ENCODE data around the gene PID1.

The PID1 gene

DNA sequence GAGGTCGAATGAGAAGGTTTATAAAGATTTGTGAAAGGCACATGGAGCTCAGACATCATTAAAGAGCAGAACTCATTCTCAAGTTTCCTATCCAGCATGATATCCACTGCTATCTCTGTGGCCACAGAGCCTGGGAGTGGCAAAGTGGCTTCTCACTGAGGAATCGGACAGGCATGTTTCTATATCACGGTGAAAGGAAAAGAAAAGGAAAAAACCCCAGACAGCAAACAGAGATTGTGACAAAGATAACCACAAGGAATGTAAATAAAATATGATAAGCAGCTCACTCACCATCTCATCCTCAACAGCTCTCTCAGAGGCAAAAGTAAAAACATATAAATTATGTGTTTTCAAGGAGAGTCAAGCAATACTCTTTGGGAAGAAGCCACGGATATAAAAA, 2.5 kb downstream of the PID1 start:
- in situ Hi-C loops (cut with HindIII; ENCODE audit: low pct_ligation_motif_present, low pct_unique_long_range_greater_than_20kb, low sequenced_read_pairs), result no loop called here
- no peak for DNase-seq

DNA sequence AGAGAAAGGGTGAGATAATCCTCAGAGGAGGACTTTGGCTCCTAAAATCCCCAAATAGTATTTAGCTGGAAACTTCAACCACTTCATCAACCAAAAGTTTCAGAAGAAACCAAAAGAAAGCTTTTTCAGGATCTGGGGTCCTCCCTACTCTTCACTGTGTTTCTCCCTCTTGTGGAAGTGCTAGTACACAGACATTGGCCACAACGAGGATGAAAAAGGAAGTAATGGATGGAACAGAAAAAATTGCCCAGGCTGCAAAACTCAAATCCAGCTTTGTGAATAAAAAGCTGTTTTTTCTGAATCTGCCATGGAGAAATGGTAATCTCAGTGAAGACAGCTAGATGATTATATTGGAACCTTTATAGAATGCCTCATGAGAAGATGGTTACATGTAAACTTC, 4.0 kb downstream of the PID1 start:
- in situ Hi-C loops (cut with HindIII; ENCODE audit: low pct_ligation_motif_present, low pct_unique_long_range_greater_than_20kb, low sequenced_read_pairs), result no loop called here
- DNase-seq, result no peak

DNA sequence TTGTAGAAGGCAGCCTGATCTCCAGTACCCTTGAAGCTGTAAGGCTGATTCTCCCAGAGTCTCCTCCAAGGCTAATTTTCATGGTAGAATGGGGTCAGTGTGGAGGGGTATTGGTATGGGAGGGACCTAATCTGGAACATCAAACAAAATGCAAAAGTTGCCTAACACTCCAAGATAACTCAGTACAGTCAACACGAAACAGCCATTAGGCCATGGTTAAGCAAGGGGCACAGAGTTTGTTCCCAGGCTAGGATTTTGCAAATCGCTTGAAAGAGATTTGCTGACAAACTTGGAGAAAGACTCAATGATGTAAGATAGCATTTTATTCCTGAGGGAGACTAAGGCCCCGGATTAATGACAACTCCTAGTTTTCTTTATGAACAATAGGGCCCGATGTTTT, 5.4 kb downstream of the PID1 start:
- no peak for DNase-seq
- in situ Hi-C loops (cut with HindIII; ENCODE audit: low pct_ligation_motif_present, low pct_unique_long_range_greater_than_20kb, low sequenced_read_pairs), result no loop called here

DNA sequence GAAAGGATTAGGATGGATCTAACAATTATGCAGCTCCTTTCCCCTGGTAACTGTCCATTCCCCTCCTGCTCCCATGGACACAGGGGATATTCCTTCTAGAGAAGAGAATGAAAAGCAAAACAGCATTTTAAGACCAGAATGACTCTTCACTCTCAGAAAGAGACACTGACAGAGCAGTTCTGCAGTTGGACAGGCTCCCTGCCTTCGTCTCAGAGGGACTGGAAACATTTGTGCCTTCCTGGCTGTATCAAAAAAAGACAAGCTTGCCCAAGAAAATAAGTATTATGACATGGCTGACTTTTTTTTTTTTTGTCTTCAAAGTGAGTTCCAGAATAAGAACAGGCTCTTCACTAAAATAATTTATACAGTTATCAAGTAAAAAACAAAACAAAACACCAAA, 9.5 kb downstream of the PID1 start:
- in situ Hi-C loops (cut with HindIII; ENCODE audit: low pct_ligation_motif_present, low pct_unique_long_range_greater_than_20kb, low sequenced_read_pairs), result no loop called here
- no peak for DNase-seq

DNA sequence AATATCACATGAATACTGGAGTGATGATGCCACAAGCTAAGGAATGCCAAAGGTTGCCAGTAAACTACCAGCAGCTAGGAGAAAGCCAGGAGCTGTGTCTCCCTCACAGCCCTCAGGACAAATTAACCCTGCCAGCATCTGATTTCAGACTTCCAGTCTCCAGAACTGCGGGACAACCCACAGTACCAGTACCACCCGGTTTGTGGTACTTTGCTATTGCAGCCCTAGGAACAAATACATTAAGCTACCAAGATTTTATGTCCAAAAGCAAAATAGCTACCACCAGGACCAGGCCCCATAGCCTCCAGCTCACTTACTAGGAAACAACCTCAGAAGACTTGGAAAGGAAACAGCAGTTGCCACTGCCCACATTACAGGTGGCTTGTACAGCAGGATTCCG, 10.0 kb downstream of the PID1 start:
- in situ Hi-C loops (cut with HindIII; ENCODE audit: low pct_ligation_motif_present, low pct_unique_long_range_greater_than_20kb, low sequenced_read_pairs), result no loop called here
- DNase-seq, result no peak

DNA sequence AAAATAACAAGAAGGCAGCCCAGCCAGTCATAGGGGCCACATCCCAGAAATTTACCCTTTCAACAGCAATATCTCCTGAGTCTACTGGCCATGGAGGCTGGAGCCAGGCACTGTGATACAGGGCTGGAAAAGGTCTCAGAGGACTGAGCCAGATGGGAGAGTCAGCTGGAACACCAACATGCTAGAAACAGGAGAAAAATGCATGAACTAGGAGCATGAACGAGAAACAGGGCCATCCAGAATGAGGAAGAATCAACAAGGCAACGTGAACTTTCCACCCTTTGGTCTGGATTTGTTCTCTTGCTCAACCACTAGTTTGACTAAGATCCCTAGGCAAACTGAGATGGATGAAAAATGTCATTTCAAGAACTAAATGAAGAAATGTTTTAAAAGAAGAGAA, 13.1 kb downstream of the PID1 start:
- DNase-seq, result no peak
- in situ Hi-C loops (cut with HindIII; ENCODE audit: low pct_ligation_motif_present, low pct_unique_long_range_greater_than_20kb, low sequenced_read_pairs), result no loop called here

DNA sequence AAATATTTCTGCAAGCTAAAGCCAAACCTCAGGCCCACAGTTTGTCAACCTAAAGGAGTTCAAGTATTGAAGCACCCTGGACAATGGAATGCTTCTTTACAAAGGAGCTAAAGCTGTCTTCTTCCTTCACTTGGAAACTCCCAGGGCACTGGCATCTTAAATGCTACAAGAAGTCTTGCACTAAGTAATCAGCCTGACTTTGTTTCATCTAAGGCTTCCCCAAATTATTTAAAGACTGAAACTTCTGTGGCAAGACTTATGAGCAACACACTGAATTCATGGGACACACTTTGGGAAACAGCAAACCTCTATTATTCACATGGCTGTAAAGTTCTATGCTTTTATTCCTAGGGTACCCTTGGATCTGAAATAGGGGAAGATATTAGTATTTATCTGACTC, 14.7 kb downstream of the PID1 start:
- in situ Hi-C loops (cut with HindIII; ENCODE audit: low pct_ligation_motif_present, low pct_unique_long_range_greater_than_20kb, low sequenced_read_pairs), result no loop called here

DNA sequence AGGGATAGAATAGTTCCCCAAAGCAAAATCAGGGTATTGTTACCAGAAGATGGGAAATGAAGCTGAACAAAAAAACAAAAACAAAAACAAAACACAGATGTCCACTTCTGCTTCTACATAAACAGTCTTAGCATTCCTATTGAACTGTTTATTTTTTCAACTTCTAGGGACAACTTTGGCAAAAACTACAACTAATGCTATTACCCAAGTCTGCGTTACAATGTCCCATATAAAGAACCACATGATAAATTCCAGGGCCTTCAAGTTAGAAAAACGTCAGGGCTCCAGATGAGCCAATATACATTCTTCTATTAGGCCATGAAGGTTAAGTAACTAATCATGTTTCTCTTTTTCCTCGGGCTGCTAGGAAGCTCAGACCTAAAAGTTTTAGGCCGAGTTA, 16.9 kb downstream of the PID1 start:
- no peak for DNase-seq
- in situ Hi-C loops (cut with HindIII; ENCODE audit: low pct_ligation_motif_present, low pct_unique_long_range_greater_than_20kb, low sequenced_read_pairs), result no loop called here

More for the DNA sequence above, 14.7 kb downstream of the PID1 start:
- no peak for DNase-seq

DNA sequence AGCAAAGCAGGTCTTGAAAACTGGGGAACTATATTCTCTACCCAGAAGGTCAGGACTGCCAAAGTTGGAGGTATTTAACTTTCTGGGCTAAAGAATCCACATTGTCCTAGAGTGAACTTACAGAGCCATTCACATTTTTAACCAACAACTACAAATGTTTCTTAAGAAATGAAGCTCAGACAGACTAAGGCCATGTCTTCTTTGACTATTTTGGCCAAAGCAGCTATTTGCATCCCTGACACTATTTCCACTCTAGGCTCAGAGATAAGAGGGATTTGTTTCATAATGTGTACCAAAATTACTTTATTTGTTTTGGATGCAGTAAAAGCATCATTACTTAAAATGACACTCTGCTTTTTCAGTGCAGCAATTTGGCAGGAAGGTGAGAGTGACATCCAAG, 18.1 kb downstream of the PID1 start:
- in situ Hi-C loops (cut with HindIII; ENCODE audit: low pct_ligation_motif_present, low pct_unique_long_range_greater_than_20kb, low sequenced_read_pairs), result no loop called here
- no peak for DNase-seq

DNA sequence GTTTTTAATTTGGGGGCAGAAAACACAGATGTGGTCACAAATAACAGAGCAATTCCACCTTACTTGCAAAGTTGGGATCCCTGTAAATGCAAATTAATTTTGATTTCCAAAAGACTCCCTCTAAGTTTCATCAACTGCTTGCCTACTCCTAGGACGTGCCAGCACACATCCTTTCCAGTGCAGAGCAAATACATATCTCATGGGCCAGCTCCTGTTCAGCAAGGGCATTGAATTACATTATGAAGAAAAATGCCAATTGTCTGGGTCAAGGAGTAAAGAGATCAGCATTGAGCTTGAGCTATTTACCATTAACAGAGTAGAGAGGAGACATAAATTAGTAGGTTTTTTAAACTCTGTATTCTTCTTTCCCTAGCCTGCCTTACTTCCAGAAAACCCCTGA, 18.8 kb downstream of the PID1 start:
- in situ Hi-C loops (cut with HindIII; ENCODE audit: low pct_ligation_motif_present, low pct_unique_long_range_greater_than_20kb, low sequenced_read_pairs), result no loop called here
- DNase-seq, result no peak

DNA sequence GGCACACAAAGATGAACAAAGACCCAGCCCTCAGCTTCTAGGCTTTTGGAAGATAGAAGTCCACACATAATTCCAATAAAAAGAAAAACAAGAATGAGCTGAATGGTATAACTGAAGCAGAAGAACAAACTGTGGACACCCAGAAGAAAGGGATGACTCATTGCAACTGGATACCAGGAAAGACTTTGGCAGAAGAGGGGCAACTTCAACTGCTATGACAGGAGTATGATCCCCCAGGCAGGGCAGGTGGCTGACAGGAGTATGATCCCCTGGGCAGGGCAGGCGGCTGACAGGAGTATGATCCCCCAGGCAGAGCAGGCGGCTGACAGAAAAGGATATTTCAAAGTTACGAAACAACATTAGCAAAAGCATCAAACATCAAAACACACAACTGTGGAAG, 21.6 kb downstream of the PID1 start:
- in situ Hi-C loops (cut with HindIII; ENCODE audit: low pct_ligation_motif_present, low pct_unique_long_range_greater_than_20kb, low sequenced_read_pairs), result no loop called here
- DNase-seq, result no peak

DNA sequence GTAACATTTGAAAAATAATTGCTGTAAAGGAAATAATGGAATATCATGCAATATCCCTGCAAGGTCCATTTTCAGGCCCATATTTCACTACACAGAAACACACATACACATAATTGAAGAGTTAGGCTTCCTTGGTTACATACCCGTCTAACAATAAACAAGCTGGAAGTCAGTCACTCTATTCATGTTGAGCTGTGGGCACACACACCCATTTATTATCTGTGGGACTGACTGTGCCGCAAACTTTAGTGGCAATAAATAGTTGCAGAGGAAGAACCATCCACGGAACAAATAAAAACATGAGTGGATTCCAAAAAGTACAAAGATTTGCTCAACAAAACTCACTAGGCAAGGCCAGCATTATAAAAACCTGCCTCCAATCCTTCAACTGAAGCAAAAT, 24.8 kb downstream of the PID1 start:
- in situ Hi-C loops (cut with HindIII; ENCODE audit: low pct_ligation_motif_present, low pct_unique_long_range_greater_than_20kb, low sequenced_read_pairs), result no loop called here
- DNase-seq, result no peak

DNA sequence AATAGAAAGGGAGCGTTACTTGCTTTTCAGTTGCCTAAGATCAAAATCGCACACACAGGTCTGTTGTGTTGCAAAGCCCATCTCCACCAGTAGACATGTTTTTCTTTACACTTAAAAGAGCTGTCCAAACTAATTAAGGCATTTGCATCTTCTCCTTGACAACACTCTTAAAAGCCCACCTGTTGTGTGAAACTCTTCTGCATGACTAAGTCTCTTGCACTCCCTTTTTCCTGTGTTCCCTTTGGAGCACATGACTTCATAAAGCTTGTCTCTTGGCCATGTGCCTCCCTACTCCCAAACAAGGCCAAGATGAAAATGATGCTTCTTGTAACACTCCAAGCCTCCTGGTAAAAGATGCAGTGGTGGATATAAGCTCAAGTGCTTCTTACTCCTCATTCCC, 26.1 kb downstream of the PID1 start:
- DNase-seq, result no peak
- in situ Hi-C loops (cut with HindIII; ENCODE audit: low pct_ligation_motif_present, low pct_unique_long_range_greater_than_20kb, low sequenced_read_pairs), result no loop called here

DNA sequence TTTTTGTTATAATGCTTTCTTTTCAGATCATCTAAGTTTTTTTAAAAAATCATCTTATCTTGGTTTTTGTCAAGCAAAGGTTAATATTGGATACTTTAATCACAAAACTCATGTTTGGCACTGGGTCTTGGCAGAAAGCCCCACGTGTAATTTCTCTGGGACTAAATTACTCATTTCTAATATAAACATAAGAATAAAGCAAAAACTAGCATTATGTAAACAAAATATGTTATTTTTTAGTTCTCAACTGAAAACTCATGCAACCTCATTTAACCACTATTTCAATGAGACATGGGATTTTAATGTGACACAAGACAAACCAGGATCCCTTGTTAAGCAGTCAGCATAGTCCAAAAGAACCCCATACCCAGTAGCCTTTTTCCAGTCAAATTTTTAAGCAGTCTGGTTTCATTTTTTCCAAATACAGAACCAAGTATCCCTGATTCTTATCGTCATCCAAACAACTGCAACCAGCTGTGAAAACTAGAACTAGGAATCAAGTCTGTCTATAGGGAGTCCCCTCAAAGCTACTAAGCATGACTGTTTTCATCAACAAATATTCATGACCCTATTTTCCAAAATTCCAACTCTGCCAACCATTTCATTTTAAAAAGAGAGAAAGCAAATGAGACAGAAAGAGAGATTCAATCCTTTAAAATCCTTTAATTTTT, 27.1 kb downstream of the PID1 start:
- in situ Hi-C loops (cut with HindIII; ENCODE audit: low pct_ligation_motif_present, low pct_unique_long_range_greater_than_20kb, low sequenced_read_pairs), result no loop called here
- no peak for DNase-seq

DNA sequence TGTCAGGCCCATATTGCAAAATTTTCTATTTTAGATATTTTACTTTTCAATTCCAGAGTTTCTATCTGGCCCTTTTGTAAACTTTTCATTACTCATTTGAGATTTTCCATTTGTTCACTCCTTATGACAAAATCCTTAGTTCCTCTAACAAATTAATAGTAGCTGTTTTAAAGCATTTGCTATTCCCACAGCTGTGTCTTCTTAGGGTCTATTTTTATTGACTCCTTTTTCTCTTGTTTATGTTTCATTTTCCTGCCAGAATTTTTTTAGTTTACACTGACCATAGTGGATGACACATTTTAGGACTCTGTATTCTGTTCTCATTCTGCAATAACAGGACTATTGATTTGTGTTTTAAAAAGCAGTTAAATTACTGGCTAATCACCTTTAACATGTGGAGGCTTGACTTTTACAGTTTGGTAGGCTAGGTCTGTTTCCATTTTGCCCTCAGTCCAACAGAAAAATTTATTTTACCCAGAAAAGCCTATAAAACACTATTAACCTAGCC, 30.0 kb downstream of the PID1 start:
- DNase-seq, result no peak
- in situ Hi-C loops (cut with HindIII; ENCODE audit: low pct_ligation_motif_present, low pct_unique_long_range_greater_than_20kb, low sequenced_read_pairs), result no loop called here

DNA sequence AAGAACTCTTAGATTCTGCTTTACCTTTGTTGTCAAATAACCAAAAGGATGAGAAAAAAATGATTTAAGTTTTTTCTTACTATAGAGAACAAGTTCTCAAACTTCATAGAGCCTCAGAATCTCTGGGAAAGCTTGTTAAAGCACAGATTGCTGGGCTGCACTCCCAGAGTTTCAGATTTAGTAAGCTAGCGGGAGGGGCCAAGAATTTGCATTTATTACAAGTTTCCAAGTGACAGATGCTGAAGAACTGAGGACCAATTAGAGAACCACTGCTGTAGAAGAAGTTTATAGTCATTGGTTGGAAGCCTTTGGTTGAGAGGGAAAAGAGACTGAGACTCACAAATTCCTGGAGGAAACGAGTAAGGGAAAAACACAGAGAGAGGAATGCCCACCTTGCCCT, 32.1 kb downstream of the PID1 start:
- in situ Hi-C loops (cut with HindIII; ENCODE audit: low pct_ligation_motif_present, low pct_unique_long_range_greater_than_20kb, low sequenced_read_pairs), result no loop called here

DNA sequence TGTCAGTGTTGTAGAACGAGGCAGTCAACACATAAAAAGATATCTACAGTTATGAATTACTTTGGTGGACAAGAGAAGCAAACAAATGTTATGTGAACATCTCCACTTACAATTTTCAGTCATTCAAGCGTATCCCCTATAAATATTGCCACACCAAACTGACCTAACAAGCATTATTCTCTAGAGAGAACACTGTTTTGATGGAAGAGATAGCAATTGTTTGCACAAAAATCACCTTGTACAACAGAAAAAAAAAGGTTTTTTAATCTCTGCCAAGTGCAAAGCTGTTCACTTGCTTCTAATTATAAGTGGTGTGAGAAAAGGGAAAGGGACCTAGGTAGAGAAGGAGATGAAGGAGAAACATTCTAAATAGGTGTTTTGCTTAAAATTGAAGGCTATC, 33.8 kb downstream of the PID1 start:
- in situ Hi-C loops (cut with HindIII; ENCODE audit: low pct_ligation_motif_present, low pct_unique_long_range_greater_than_20kb, low sequenced_read_pairs), result no loop called here
- no peak for DNase-seq

More for the DNA sequence above, 32.1 kb downstream of the PID1 start:
- no peak for DNase-seq

DNA sequence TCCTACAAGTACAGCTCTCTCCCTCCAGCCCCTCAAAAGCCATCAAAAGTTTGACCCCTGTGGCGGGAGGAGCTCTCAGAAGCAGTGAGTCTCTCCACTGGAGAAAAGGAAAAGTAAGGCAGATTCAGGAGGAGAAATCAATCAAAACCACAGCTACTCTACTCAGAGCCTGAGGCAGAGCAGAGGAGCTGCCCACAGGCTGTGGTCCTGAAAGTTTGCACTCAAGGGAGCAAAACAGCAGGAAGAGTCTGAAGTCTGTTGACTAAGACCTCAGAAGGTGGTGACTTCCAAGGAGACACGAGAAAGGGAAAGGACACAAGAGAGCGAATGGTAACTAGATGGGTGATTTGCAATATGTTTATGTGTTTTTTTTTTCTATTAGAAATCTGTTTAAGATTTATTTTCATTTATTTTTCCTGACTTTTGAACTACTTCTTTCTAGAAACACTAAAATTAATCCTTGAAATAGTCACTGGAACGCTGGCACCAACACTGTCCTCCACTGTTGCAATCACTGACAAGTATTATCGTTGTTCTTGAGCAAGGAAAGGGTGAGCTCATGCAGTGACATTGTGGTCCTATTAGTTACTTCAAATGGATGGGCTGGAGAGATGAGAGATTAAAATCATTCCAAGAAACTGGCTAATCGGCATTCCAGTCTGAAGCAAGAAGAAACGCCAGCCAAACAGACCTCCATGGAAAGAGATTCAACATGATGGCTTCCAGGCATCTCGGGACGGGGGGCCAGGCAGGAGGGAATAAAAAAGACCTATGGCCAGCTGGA, 35.8 kb downstream of the PID1 start:
- DNase-seq, result no peak

DNA sequence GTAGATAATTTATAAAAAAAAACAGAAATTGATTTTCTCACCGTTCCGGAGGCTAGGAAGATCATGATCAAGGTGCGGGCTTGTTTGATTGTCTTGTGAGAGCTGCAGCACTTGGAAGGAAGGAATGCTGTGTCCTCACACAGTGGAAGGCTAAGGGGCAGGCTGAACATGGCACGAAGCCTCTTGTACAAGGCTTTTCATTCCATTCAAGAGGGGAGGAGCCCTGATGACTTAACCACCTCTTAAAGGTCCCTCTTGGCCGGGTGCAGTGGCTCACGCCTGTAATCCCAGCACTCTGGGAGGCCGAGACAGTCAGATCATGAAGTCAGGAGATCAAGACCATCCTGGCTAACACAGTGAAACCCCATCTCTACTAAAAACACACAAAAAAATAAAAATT, 39.2 kb downstream of the PID1 start:
- no peak for DNase-seq
- in situ Hi-C loops (cut with HindIII; ENCODE audit: low pct_ligation_motif_present, low pct_unique_long_range_greater_than_20kb, low sequenced_read_pairs), result no loop called here

More for the DNA sequence above, 35.8 kb downstream of the PID1 start:
- in situ Hi-C loops (cut with HindIII; ENCODE audit: low pct_ligation_motif_present, low pct_unique_long_range_greater_than_20kb, low sequenced_read_pairs), result no loop called here

DNA sequence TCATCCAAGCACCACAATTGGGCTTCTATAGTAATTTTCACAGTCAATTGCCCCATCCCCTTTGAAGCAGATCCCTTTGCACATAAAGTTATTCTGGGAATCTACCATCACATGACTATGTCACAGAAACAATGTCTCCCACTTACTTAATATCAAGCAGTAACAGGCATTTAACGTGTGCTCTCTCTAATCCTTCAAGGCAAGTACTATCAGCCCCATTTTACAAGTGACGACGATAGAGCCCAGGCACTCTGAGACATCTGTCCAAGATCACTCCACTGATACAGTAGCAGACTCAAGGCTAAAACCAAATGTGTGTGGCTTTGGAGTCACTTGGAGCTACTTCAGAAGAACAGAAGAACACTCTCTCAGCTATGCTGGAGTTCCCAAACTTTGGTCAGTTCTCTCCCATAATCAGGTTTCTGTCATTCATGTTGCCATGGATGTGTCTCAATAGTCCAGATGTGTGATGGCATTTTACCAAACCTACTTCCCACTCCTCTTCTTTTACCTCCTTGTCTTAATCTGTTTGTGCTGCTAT, 39.7 kb downstream of the PID1 start:
- DNase-seq, result no peak
- in situ Hi-C loops (cut with HindIII; ENCODE audit: low pct_ligation_motif_present, low pct_unique_long_range_greater_than_20kb, low sequenced_read_pairs), result no loop called here

Measured in ACHN (cell line).